NCI-H446 treated with DMSO at 0.1 percent for 48 hours (cell line): ENCODE measurements around the gene IGIP.

Source experiments
- DNase-seq: peaks from one replicate; lab custom pipeline; 2025; lab: John Stamatoyannopoulos, UW

The IGIP gene

GRCh38 chr5:140125637-140126036, at the start of gene IGIP:
TSS of gene IGIP (plus strand) at chr5:140125937. CDS start at chr5:140128477, 2,540 bp downstream.
- no peak for DNase-seq

GRCh38 chr5:140076142-140076541, 49.6 kb upstream of the IGIP start:
- DNase-seq = no peak

- no peak for DNase-seq
Measured at GRCh38 chr5:140076788-140077187, 48.9 kb upstream of the IGIP start.

GRCh38 chr5:140083120-140083519, 42.6 kb upstream of the IGIP start:
- no peak for DNase-seq

- DNase-seq = no peak
Measured at GRCh38 chr5:140083650-140084049, 42.1 kb upstream of the IGIP start.

- no peak for DNase-seq
Measured at GRCh38 chr5:140084541-140084940, 41.2 kb upstream of the IGIP start.

- no peak for DNase-seq
Measured at GRCh38 chr5:140090251-140090650, 35.5 kb upstream of the IGIP start.

GRCh38 chr5:140093179-140093578, 32.6 kb upstream of the IGIP start:
- no peak for DNase-seq

GRCh38 chr5:140093866-140094265, 31.9 kb upstream of the IGIP start:
- no peak for DNase-seq

- DNase-seq = no peak
Measured at GRCh38 chr5:140094889-140095288, 30.8 kb upstream of the IGIP start.

GRCh38 chr5:140101179-140101578, 24.6 kb upstream of the IGIP start:
- DNase-seq = no peak

- no peak for DNase-seq
Measured at GRCh38 chr5:140103154-140103553, 22.6 kb upstream of the IGIP start.

- DNase-seq = no peak
Measured at GRCh38 chr5:140104100-140104499, 21.6 kb upstream of the IGIP start.

- DNase-seq = no peak
Measured at GRCh38 chr5:140106101-140106500, 19.6 kb upstream of the IGIP start.

- no peak for DNase-seq
Measured at GRCh38 chr5:140106805-140107311, 18.9 kb upstream of the IGIP start.

GRCh38 chr5:140107312-140108092, 18.2 kb upstream of the IGIP start:
- DNase-seq = peak; percentile 75

GRCh38 chr5:140108093-140109017, 17.4 kb upstream of the IGIP start:
- DNase-seq = no peak

GRCh38 chr5:140109018-140109758, 16.5 kb upstream of the IGIP start:
- DNase-seq = no peak

- no peak for DNase-seq
Measured at GRCh38 chr5:140109759-140110645, 15.7 kb upstream of the IGIP start.

- DNase-seq = no peak
Measured at GRCh38 chr5:140110646-140110957, 15.1 kb upstream of the IGIP start.
